MV-4-11 (cell line): ENCODE data around the gene TM9SF3.
"Not testable (repeated sequence)": the region's sequence is repeated elsewhere in the genome, so short reads cannot be mapped to it uniquely, and the experiment has no call there.

Experiments
- DNase-seq: peaks from one replicate; lab custom pipeline; 2025; lab: John Stamatoyannopoulos, UW

TM9SF3 gene

DNA sequence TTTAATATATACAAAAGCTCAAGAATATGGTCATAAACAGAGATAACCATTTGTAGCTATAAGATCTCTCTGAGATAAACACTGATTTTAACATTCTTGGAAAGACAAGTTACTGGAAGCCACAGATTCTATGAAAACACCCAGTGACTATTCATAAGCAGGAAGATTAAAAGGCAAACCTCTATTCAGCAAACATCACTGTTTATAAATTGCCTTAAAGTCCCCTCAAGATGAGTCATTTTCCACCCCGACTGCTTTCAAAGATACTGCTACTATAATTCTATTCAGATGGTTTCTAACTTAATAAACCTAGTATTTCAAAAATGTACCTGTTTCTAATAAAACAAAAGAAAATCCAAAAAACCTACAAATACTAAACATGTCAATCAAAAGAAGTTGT, 21.0 kb downstream of the TM9SF3 start:
- no peak for DNase-seq

DNA sequence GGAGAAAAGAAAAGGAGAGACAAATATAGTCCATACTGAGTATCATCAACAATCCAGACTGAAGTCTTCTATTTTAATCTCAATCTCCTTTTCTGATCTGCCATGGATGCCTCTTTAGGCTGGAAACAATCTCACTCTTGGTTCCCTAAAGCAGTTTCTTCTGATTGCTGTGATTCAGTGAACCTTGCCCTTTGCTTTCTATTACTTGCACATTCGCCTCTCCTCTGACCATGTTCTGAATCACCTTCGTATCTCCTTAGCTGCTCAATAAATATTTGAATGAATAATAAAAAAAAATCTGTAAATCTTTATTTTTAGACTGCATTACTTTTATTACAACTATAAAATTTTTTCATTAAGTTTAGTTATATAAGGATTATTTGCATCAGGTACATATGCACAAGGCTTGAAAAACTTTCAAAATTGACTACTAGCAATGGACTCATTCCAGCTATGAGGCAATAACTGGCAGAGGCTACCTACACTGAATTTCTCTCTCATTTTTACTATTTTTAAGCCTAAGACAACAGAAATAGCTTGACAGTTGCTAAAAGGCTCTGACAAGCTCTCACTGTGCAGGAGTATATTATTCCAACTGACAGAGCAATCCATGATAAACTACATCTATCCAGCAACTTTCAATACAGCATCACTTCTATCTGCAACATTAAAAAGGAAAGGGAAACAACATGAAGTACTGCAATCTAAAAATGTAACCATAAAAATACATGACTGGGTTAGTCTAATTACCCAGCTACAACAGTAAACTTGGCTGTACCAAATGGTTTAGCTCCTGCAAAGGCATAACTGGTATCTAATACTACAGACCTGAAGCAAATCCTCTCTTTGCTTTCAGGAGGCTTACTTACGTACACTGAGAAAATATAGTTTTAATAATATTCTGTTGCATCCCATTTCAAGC, 25.6 kb downstream of the TM9SF3 start:
- no peak for DNase-seq

DNA sequence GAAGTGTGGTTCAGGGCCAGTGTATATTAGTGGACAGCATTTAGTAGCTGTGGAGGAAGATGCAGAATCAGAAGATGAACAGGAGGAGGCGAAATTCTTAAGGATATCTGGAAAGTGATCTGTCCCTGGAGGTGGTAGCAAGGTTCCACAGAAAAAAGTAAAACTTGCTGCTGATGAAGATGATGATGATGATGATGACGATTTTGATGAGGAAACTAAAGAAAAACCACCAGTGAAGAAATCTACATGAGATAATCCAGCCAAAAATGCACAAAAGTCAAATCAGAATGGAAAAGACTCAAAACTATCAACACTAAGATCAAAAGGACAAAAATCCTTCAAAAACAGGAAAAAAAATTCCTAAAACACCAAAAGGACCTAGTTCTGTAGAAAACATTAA, 26.3 kb downstream of the TM9SF3 start:
- no peak for DNase-seq

DNA sequence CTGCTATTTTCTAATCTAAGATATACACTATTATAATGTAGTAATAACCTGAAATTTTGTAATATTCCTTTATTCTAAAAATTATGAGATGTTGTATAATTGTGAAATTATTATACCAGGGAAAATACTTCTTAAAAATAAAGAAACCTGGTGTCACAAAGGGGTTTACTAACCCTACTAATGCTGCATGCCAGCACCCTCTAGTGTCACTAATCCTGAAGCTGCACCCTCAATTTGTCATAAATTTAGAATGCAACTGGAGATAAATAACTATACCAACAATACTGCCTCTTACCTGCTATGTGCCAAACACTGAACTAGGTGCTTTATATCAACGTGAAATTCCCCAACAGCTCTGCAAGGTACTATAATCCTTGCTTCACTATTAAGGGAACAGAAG, 30.8 kb downstream of the TM9SF3 start:
- no peak for DNase-seq

DNA sequence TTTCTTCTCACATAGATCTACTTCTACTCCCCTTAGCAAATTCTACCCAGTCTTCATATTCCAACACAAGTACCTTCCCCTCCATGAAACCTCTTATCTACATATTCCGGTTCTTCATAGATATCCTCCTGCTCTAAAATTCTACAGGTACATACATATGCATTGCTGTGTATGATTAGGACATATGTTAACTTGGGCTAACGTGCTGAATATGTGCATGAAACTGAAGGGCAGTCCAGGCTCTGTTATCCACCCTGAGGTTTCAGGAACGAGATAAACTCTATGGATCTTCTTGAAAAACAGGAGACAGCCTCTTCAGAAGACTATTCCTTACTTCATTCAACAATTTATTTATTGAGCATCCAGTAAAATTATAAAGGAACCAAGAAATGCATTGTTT, 31.5 kb downstream of the TM9SF3 start:
- DNase-seq: no peak

DNA sequence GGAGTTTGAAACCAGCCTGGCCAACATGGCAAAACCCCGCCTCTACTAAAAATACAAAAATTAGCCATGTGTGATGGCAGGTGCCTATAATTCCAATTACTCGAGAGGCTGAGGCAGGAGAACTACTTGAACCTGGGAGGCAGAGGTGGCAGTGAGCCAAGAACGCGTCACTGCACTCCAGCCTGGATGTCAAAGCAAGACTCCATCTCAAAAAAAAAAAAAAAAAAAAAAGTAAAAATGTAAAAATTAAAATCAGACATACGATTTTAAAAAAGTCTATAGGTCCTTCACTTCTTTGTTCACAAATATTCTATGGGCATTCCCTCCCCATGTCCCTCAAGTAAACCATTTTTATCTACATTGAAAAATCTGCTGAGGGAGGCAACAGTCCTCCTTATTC, 38.2 kb downstream of the TM9SF3 start:
- DNase-seq: no peak

DNA sequence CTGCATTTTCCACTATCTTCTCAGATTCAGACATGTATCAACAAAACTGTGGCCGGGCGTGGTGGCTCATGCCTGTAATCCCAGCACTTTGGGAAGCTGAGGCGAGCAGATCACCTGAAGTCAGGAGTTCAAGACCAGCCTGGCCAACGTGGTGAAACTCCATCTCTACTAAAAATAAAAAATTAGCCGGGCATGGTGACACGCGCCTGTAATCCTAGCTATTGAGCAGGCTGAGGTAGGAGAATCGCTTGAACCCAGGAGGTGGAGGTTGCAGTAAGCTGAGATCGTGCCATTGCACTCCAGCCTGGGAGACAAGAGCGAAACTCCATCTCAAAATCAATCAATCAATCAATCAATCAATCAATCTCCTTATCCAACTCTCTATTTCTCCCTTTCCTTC, 41.3 kb downstream of the TM9SF3 start:
- not testable (repeated sequence) for DNase-seq

DNA sequence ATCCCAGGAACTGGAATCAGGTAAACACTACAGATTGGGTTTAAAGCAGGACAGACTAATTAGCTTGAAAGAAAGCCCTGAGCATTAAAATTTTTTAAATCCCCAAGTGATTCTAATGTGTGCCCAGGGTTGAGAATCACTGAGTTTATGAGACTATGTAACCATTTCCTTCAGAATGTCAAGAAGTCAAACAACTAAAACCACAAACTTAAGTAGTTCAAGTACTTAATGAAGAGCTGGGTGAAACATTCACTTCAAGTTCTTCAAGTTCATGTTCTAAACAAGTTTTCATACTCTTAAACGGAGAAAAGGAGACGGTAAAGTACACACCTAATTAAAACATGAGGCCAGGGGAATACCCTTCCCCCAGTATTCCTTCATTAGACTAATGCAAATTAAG, 44.9 kb downstream of the TM9SF3 start:
- DNase-seq: no peak

DNA sequence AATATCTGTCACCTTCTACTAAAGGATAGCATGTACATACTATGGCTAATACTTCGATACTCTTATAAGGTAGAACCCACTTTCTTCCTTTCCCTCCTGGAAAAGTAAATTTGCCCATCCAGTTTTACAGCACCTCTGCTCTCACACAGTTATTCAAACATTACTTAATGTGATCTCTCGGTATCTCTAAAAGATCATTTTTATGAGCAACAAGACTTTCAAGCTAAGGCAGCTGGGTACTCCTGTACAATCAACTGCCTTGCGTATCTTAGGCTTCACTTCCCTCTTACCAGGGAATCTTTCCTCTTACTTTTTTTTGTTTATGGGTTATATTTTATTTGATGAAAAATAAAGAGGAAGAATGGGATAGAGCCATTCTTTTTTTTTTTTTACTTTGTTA, 46.6 kb downstream of the TM9SF3 start:
- no peak for DNase-seq

DNA sequence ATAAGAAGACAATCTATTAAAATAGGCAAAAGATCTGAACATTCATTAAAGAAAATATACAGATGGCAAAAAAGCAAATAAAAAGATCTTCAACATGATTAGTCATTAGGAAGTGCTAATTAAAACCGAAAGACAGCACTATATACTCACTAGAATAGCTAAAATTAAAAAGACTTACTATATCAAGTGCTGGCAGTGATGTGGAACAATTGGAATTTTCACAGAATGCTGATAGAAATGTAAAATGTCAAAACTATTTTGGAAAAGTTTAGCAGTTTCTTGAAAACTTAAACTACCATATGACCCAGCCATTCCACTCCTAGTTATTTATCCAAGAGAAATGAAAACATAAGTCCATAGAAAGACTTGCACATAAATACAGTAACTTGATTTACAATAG, 48.1 kb downstream of the TM9SF3 start:
- DNase-seq: no peak

DNA sequence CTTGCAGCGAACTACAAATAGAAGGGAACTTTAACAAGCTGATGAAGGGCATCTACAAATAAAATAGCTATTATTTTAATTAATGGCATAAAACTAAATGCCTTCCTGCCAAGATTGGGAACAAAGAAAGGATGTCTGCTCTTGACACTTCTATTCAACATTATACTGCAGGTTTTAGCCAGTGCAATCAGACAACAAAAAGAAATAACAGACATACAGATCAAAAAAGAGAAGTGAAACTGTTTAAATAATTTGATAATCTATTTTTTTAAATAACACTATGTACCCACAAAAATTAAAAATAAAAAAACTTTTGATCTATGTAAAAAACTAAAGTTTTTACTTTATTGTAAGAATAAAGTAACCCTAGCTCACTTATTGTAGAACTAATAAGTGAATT, 50.7 kb downstream of the TM9SF3 start:
- DNase-seq: no peak

DNA sequence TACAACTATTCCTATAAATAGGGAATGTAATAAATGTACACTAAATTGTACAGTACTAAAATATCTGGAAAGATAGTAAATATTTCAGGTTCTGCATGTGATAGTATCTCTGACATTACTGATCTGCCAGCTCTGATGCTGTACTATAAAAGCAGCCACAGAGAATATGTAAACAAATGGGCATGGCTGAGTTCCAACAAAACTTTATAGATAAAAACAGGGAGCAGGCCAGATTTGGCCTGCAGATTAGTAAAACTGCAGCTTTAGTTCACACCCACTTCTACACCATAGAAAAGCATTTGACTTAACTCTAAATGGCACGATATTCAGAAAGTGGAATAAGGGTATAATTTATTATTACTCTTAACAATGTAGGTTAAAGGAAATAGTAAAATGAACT, 54.3 kb downstream of the TM9SF3 start:
- DNase-seq: no peak

DNA sequence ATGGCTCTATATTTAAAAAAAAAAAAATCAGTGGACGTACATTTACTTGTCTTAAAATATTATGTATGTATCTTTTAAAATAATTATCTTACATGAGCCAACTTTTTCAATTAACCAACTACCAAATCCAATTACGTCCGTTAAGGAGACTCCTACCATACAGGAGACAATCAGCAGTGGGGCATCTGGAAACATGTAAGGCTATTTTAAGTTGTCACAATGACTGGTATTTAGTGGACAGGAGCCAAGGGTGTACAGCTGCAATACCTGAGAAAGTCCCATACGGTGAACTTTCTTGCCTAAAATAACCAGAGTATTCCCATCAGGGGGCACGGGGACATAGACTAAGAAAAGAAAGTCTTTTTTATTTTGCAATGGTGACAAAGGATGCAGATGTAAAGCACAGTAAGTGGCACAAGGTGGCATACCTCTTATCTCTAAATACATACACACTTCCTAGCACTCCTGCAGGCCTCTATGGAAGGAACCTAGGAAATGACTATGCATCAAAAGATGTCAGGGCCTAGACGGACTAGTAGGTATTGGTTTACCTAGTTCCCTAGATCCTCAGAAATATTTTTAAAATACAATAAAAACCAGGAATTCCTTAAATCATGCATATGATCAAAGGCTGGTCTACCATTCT, 57.1 kb downstream of the TM9SF3 start:
- no peak for DNase-seq

DNA sequence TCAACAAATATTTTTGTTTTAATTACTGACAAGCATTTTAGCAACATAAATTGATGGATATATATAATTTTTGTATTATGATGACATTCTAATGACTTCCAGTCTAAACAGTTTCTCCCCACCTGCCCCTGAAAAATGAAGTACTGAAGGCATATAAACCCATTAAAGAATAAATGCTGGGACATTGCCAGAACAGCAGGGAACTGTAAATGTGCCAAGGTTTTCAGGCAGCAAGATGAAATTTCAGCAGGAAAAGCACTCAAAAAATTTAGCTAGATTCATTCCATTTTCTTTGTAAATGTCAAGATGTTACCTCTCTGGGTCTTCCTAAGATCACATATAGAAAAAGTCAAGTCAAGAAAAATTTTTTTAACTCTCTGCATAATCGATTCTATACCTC, 62.1 kb downstream of the TM9SF3 start:
- DNase-seq: no peak

DNA sequence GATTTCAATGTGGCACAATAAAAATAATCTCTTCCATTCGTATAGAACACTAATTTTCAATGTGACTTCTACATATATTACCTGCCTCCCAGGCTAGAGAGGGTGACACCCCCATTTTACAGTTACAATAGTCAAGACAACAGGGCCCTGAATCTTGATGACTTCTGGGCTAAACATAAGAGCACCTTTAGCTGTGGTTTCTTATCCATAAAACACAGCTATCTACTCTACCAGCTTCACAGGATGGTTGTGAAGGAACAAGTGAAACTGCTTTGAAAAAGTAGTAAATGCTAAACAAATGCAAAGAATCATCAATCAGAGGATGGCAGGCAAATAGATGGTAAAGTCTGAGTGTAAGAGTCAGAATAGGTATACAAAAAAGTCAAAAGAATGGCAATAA, 69.5 kb downstream of the TM9SF3 start:
- no peak for DNase-seq

DNA sequence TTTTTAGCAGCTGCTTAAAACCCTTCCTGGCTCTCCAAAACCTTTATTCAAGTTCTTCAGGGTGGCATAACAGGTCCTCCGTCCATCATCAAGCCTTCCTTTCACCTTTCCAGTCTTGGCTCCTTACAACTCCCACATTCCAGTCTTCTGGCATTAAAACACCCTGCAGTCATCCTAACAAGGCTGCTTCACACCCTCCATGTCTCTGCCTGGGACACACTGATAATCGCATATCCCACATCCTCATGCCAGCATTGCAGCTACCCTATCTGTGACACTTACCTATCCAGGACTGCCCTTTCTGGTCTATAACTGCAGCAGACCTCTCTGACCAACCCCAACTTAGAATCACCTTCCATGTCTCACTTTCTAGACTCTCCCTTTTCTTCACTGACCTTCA, 70.5 kb downstream of the TM9SF3 start:
- DNase-seq: no peak

DNA sequence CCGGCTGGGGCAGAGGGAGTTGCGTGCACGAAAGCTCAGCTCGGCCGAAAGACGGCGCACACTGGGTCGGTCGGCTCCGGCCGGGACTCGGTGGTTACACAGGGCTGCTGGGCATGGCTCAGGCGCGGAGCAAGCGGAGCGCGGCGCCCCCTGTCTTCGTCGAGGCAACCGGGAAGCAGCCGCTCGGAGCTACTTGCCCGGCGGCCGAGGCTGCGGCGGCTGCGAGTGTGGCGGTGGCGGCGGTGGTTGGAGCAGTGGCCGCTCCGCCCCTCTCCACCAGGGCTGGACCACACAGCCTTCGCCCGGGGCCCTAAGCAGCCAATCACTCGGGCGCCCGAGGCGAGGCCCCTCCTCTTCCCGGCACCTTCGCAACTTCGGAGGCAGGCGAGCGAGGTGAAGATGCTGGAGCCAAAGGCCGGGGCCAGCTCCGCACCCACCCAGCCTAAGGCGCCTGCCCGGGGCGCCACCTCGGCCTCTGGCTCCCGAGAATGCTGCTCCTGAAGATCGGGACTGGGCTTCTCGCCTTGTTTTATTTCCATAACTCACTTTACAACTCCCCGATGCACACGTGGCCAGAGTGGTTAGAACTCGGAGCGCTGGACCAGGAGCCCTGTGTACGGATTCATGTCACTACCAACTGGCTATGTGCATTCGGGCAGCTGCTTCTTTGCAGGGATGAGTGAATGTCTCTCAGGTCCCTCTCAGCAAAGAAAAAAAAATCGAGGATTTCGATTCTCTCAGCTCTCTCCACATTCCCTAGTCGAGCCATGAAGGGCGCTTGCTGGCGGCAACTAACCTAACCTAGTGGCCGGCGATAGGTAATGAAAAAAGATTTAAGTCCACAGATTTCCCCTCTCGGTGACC, 72.9 kb downstream of the TM9SF3 start, which contains the start of gene TLL2:
Gene TLL2 (minus strand): TSS at position 229 of the 864 bp plus-strand sequence. CDS start 241 bp downstream, outside the sequence.
- DNase-seq: peak; percentile 74

DNA sequence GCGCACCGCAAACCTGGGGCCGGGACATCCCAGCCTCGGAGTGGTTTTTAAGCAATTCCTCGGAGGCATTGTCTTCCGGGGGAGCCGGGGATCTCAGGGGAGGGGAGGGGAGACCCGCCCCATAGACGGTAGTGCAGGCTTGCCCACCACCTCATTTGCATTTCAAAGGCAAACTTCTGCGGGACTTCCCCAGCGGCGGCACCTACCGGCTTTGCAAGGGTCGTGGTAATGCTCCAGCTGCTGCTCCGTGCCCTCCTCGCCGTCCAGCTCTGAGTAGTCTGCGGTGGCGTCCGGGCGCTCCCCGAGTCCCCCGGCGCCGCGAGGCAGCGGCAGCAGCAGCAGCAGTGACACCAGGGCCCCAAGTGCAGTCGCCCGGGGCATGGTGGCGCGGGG, 73.5 kb downstream of the TM9SF3 start:
- no peak for DNase-seq

DNA sequence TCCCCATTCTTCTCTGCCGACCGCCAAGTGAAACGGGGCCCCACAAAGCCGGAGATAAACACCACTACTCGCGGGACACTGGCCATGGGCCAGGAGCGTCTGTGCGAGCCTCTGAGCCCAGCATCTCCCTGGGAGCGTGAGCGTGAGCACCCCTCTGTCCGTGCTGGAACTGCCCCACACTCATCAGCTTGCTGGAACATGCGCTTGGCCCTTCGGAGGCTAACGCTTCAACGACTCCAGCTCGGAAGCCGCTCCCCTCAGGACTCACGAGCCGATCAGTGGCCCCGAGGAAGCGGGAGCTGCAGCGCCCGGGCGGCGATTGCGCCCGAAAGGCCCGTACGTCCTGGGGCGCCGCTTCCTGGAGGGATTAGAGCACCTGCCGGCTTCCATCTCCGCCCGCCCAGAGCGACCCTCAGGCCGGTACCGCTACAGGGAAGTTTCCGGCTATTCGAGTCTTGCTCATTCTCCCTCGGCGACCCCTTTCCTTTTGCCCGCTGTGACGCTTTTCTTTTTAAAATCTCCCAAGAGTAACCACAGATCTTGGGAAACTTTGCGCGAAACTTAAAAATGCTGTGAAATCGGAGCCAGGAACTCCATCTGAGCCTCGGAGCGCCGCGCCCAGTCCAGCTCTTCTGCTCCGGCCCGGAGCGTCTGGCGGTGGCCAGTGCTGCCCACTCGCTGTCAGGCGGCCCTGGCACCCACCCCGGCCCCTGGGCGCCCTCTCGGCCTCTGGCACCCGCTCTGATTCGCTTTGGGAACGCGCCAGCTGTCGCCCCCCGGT, 74.1 kb downstream of the TM9SF3 start:
- no peak for DNase-seq

DNA sequence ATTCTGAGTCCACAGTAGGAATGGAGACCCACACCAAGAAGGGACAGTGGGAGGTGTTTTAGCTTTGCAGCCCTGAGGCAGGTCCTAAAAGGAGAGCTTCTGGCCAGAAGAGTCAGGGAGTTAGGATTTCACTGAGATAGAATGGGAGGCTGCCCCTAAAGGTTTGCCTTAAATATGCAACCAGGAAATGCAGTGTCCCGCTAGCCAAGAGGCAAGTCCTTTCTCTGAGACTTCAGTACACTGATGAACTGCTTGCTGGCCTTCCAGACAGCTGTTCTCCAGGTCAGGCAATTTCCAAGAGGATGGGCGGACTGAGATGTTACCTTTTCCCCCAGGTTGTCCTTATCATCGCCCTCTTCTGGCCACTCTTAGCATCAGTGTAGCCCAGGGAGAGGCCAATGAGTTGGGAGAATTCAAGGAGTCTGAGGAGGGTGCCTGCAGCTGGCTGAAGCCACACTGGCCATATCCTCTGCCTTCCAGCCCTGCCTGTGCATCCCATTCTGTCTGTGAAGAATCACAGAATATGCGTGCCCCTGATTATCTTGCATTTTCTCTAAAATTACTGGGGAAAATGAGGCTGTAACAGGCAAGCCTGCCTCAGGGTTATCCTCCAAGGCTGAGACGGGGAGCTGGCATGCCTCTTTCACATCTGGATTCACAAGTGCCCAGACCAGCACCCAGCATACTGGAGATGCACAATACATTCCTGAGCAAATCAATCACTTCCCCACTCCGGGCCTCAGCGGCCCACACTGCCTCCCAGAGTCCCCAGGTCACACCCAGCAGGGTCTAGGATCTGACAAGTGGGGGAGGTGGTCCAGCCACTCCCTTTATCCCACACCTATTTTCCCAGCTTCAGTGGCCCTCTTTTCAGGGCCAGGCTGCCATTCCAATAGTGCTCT, 75.5 kb downstream of the TM9SF3 start:
- no peak for DNase-seq
